GM21515 (cell line): ENCODE data around the gene ZFYVE1.
"Not testable (repeated sequence)": the region's sequence is repeated elsewhere in the genome, so short reads cannot be mapped to it uniquely, and the experiment has no call there.

Experiments
- ATAC-seq: cut with Tn5 transposase; IDR thresholded peaks from one replicate; pipeline ENCODE4 v1.9.1; 2021; ENCODE audit not compliant: unreplicated experiment

ZFYVE1 gene

GRCh38 chr14:73026845-73027542 lies at the start of gene ZFYVE1:
Gene ZFYVE1 (minus strand): TSS chr14:73027106. CDS start chr14:73024508, 2,598 bp downstream.
- peak; percentile 94 for ATAC-seq

GRCh38 chr14:73069585-73069984 lies 42.7 kb upstream of the ZFYVE1 start:
- no peak for ATAC-seq

- peak; percentile 6 for ATAC-seq
These were observed 32.2 kb upstream of the ZFYVE1 start for GRCh38 chr14:73058922-73059673.

- peak; percentile 92 for ATAC-seq
These were observed 31.5 kb upstream of the ZFYVE1 start, which contains the start of gene RBM25 for GRCh38 chr14:73058224-73058921. Gene RBM25 (plus strand): TSS chr14:73058534. CDS start chr14:73071642, 13,108 bp downstream.

- no peak for ATAC-seq
These were observed 31.0 kb upstream of the ZFYVE1 start for GRCh38 chr14:73057944-73058223.

- no peak for ATAC-seq
These were observed 28.3 kb upstream of the ZFYVE1 start for GRCh38 chr14:73055251-73055650.

- no peak for ATAC-seq
These were observed 22.5 kb upstream of the ZFYVE1 start for GRCh38 chr14:73049428-73049827.

GRCh38 chr14:73047808-73048207 lies 20.9 kb upstream of the ZFYVE1 start:
- ATAC-seq, result no peak

- ATAC-seq, result not testable (repeated sequence)
These were observed 10.0 kb upstream of the ZFYVE1 start for GRCh38 chr14:73036706-73037450.

GRCh38 chr14:73027984-73028383 lies 1.1 kb upstream of the ZFYVE1 start:
- no peak for ATAC-seq

GRCh38 chr14:73027546-73027945 lies 640 bp upstream of the ZFYVE1 start:
- ATAC-seq, result no peak

- no peak for ATAC-seq
These were observed 562 bp downstream of the ZFYVE1 start for GRCh38 chr14:73026243-73026844.

GRCh38 chr14:73025544-73025943 lies 1.4 kb downstream of the ZFYVE1 start:
- ATAC-seq, result no peak

GRCh38 chr14:73022051-73022450 lies 4.9 kb downstream of the ZFYVE1 start:
- ATAC-seq, result no peak

GRCh38 chr14:73016011-73016410 lies 10.9 kb downstream of the ZFYVE1 start:
- not testable (repeated sequence) for ATAC-seq

GRCh38 chr14:73015552-73015951 lies 11.4 kb downstream of the ZFYVE1 start:
- ATAC-seq, result not testable (repeated sequence)

GRCh38 chr14:73014105-73014504 lies 12.8 kb downstream of the ZFYVE1 start:
- ATAC-seq, result peak; percentile 62

- ATAC-seq, result not testable (repeated sequence)
These were observed 15.7 kb downstream of the ZFYVE1 start for GRCh38 chr14:73011189-73011588.

- no peak for ATAC-seq
These were observed 18.4 kb downstream of the ZFYVE1 start for GRCh38 chr14:73008501-73008900.

GRCh38 chr14:73007835-73008234 lies 19.1 kb downstream of the ZFYVE1 start:
- ATAC-seq, result no peak

GRCh38 chr14:73004641-73005040 lies 22.3 kb downstream of the ZFYVE1 start:
- not testable (repeated sequence) for ATAC-seq
